Activated B cell treated with CpG ODN at 0.5 μM for 24 hours (primary cell): ENCODE data around the gene PRSS53. TPM values are rescaled to one million over a fixed set of nuclear protein-coding genes. Genes with fewer than 3 reads are reported as not detected.

Experiments
- ATAC-seq: fragments of 200-7000 bp; cut with Tn5 transposase; one replicate; pipeline ENCODE4 v1.10.0; 2021; ENCODE audit warnings: low read depth, mild to moderate bottlenecking, moderate library complexity
- CTCF ChIA-PET: fragments of 350-600 bp; sonication (Branson Sonifier 250); formaldehyde crosslinking; loops from one replicate; lab custom pipeline; 2021; ENCODE audit warnings: antibody characterized with exemption; lab: Charles Lee
- POLR2A ChIA-PET: fragments of 350-600 bp; sonication (Branson Sonifier 250); formaldehyde crosslinking; loops from one replicate; lab custom pipeline; 2021; ENCODE audit warnings: antibody characterized with exemption; lab: Charles Lee
- DNase-seq: peaks from one replicate; pipeline ENCODE4 v3.0.0; 2022
- H3K27ac Mint-ChIP-seq: one replicate; pipeline ENCODE4 v1.8.0; 2020; ENCODE audit warnings: mixed read lengths
- H3K27me3 Mint-ChIP-seq: one replicate; pipeline ENCODE4 v1.8.0; 2021; ENCODE audit warnings: mixed read lengths
- H3K36me3 Mint-ChIP-seq: one replicate; pipeline ENCODE4 v1.8.0; 2021; ENCODE audit warnings: low read depth, mixed read lengths
- H3K4me1 Mint-ChIP-seq: one replicate; pipeline ENCODE4 v1.8.0; 2021; ENCODE audit warnings: mixed read lengths
- H3K4me3 Mint-ChIP-seq: one replicate; pipeline ENCODE4 v1.8.0; 2020; ENCODE audit warnings: mild to moderate bottlenecking, mixed read lengths
- H3K9me3 Mint-ChIP-seq: one replicate; pipeline ENCODE4 v1.8.0; 2020; ENCODE audit warnings: mixed read lengths
- CTCF ChIP-seq: fragments of 200-600 bp; IDR thresholded peaks from one replicate; pipeline ENCODE4 v1.8.0; 2022; ENCODE audit warnings: antibody characterized with exemption, mild to moderate bottlenecking
- intact Hi-C: fragments of 100-400 bp; cut with micrococcal nuclease; formaldehyde crosslinking; loops from one replicate; pipeline ENCODE4 v1.15.1; 2024
- total RNA-seq: library from RNA; stranded (reverse); gene quantifications from 2 replicates; pipeline ENCODE4 v1.2.3, GENCODE V29; 2022

Gene PRSS53
- total RNA-seq, 1 donor from 2014 or later, result 5.5 TPM

GRCh38 chr16:31067342-31067741, 21.4 kb downstream of the PRSS53 start:
- Mint-ChIP-seq H3K4me3 (no peak overlapping the region), H3K27me3 (no peaks in the 10 kb centered on the region), H3K4me1 (peaks cover 15% of the 10 kb centered on the region), H3K27ac (no peak overlapping the region), H3K36me3 (peaks cover 11% of the 10 kb centered on the region), H3K9me3 (no peaks in the 10 kb centered on the region)
- ChIA-PET POLR2A (interaction anchor here (0.6 to 1.0 kb wide), 3 partner anchors 25 to 183 kb away, joined by 3 to 8 read pairs (median 4); partner anchors contain the start of gene SETD1A), CTCF (no interaction called here)
- ATAC-seq, result no peak
- intact Hi-C loops, result no loop called here
- TF ChIP-seq CTCF, result no peak
- DNase-seq, result no peak

GRCh38 chr16:31064882-31065461, 23.8 kb downstream of the PRSS53 start:
- Mint-ChIP-seq H3K4me1 (peaks cover 7% of the 10 kb centered on the region), H3K4me3 (no peak overlapping the region), H3K27me3 (no peaks in the 10 kb centered on the region), H3K36me3 (peaks cover 25% of the 10 kb centered on the region), H3K27ac (no peak overlapping the region), H3K9me3 (no peaks in the 10 kb centered on the region)
- ChIA-PET POLR2A (interaction anchor here (0.5 to 2.5 kb wide), 3 partner anchors 9 to 21 kb away, joined by 3 to 8 read pairs (median 4); partner anchors contain the start of genes ZNF646 and ZNF668), CTCF (no interaction called here)
- intact Hi-C loops, result no loop called here
- ATAC-seq (no peak), DNase-seq (no peak)
- no peak for TF ChIP-seq CTCF

- Mint-ChIP-seq H3K36me3 (peaks cover 27% of the 10 kb centered on the region), H3K27me3 (no peaks in the 10 kb centered on the region), H3K4me3 (no peak overlapping the region), H3K4me1 (peaks cover 7% of the 10 kb centered on the region), H3K27ac (no peak overlapping the region), H3K9me3 (no peaks in the 10 kb centered on the region)
- intact Hi-C loops, result no loop called here
- ChIA-PET POLR2A (interaction anchor here (1.1 to 2.5 kb wide), 2 partner anchors 10 to 13 kb away, joined by 3 to 8 read pairs; partner anchors contain the start of genes ZNF646 and ZNF668), CTCF (no interaction called here)
- ATAC-seq, result no peak
- no peak for TF ChIP-seq CTCF
- DNase-seq, result no peak
These were observed 24.7 kb downstream of the PRSS53 start for GRCh38 chr16:31063843-31064611.

- no peak for TF ChIP-seq CTCF
- Mint-ChIP-seq H3K27me3 (no peaks in the 10 kb centered on the region), H3K27ac (no peak overlapping the region), H3K9me3 (no peaks in the 10 kb centered on the region), H3K4me1 (peaks cover 4% of the 10 kb centered on the region), H3K4me3 (no peak overlapping the region), H3K36me3 (peaks cover 27% of the 10 kb centered on the region)
- CTCF ChIA-PET, result no interaction called here
- intact Hi-C loops, result no loop called here
- POLR2A ChIA-PET, result interaction anchor here (2.5 kb wide), 1 partner anchor 10 kb away, joined by 8 read pairs; the partner anchor contains the start of genes ZNF646 and ZNF668
- DNase-seq (no peak), ATAC-seq (no peak)
These were observed 25.3 kb downstream of the PRSS53 start for GRCh38 chr16:31063495-31063842.

- Mint-ChIP-seq H3K36me3 (peaks cover 29% of the 10 kb centered on the region), H3K27ac (no peak overlapping the region), H3K4me3 (no peak overlapping the region), H3K27me3 (no peaks in the 10 kb centered on the region), H3K9me3 (no peaks in the 10 kb centered on the region), H3K4me1 (peaks cover 1% of the 10 kb centered on the region)
- intact Hi-C loops, result no loop called here
- CTCF ChIA-PET, result no interaction called here
- POLR2A ChIA-PET, result no interaction called here
- DNase-seq, result no peak
- no peak for TF ChIP-seq CTCF
- ATAC-seq, result no peak
These were observed 26.8 kb downstream of the PRSS53 start for GRCh38 chr16:31061813-31062440.
